SK-MEL-5 (cell line): ENCODE data around the gene KLK7. TPM values are rescaled to one million over a fixed set of nuclear protein-coding genes. Genes with fewer than 3 reads are reported as not detected.
A peak's percentile ranks its signal among the peaks of the same experiment; 100 is the strongest.
"Not testable (repeated sequence)": the region's sequence is repeated elsewhere in the genome, so short reads cannot be mapped to it uniquely, and the experiment has no call there.

ENCODE experiments used
- DNase-seq: peaks from one replicate; pipeline ENCODE4 v3.0.0-alpha.2; 2016; ENCODE audit warnings: low read depth, low spot score
- in situ Hi-C: cut with HindIII; loops from 2 replicates; pipeline ENCODE4 v1.10.0; 2016; ENCODE audit warnings: low sequenced_read_pairs, high pct_unique_total_duplicates, low pct_unique_long_range_greater_than_20kb
- total RNA-seq: library from RNA; depleted of rRNA; stranded (reverse); fragments of >200 nt; shearing (Covaris generic); gene quantifications from 2 replicates; pipeline ENCODE4 v1.2.3, GENCODE V29; 2014

Gene KLK7
- total RNA-seq, 1 experiment from 2014 or later = not detected

GRCh38 chr19:50994129-50994528, 10.4 kb upstream of the KLK7 start:
- peak; percentile 31 for DNase-seq
- in situ Hi-C loops = no loop called here

- DNase-seq = no peak
- in situ Hi-C loops = no loop called here
These were observed 8.9 kb upstream of the KLK7 start for GRCh38 chr19:50992666-50993035.

- in situ Hi-C loops, DNase-seq: not testable (repeated sequence)
These were observed 699 bp upstream of the KLK7 start for GRCh38 chr19:50984416-50984815.

- in situ Hi-C loops = no loop called here
- no peak for DNase-seq
These were observed 1.5 kb downstream of the KLK7 start for GRCh38 chr19:50982186-50982585.

GRCh38 chr19:50981587-50982146, 2.0 kb downstream of the KLK7 start:
- no peak for DNase-seq
- in situ Hi-C loops = no loop called here

GRCh38 chr19:50980208-50980607, 3.5 kb downstream of the KLK7 start:
- no peak for DNase-seq
- in situ Hi-C loops = no loop called here

- DNase-seq = no peak
- in situ Hi-C loops = no loop called here
These were observed 4.0 kb downstream of the KLK7 start for GRCh38 chr19:50979758-50980157.

GRCh38 chr19:50978772-50979390, 4.8 kb downstream of the KLK7 start:
- no peak for DNase-seq
- in situ Hi-C loops = no loop called here

- DNase-seq = peak; percentile 13
- in situ Hi-C loops = no loop called here
These were observed 6.1 kb downstream of the KLK7 start for GRCh38 chr19:50977626-50978025.

GRCh38 chr19:50975766-50976165, 8.0 kb downstream of the KLK7 start:
- in situ Hi-C loops = no loop called here
- no peak for DNase-seq

GRCh38 chr19:50974702-50975556, 8.8 kb downstream of the KLK7 start:
- no peak for DNase-seq
- in situ Hi-C loops = no loop called here

GRCh38 chr19:50972795-50973376, 10.8 kb downstream of the KLK7 start:
- in situ Hi-C loops = no loop called here
- no peak for DNase-seq

- DNase-seq = not testable (repeated sequence)
These were observed 13.9 kb downstream of the KLK7 start for GRCh38 chr19:50969810-50970209.

GRCh38 chr19:50969413-50969760, 14.3 kb downstream of the KLK7 start, which contains the start of gene KLK6:
Gene KLK6, minus strand, starts transcription at chr19:50969591. Its CDS starts 1,487 bp downstream, at chr19:50968104.
- DNase-seq = no peak
- in situ Hi-C loops = no loop called here

More at GRCh38 chr19:50969810-50970209, 13.9 kb downstream of the KLK7 start:
- in situ Hi-C loops = not testable (repeated sequence)

- in situ Hi-C loops = no loop called here
- DNase-seq = no peak
These were observed 14.9 kb downstream of the KLK7 start for GRCh38 chr19:50968716-50969412.

GRCh38 chr19:50967929-50968715, 15.6 kb downstream of the KLK7 start:
- no peak for DNase-seq
- in situ Hi-C loops = no loop called here

- in situ Hi-C loops = no loop called here
- DNase-seq = no peak
These were observed 19.5 kb downstream of the KLK7 start for GRCh38 chr19:50964266-50964665.
